DND-41 (cell line): ENCODE data around the gene CPXM1.

Source experiments
- ATAC-seq: fragments of 200-7000 bp; cut with Tn5 transposase; 3 replicates; pipeline ENCODE4 v1.9.1; 2021; ENCODE audit warnings: low read depth; ENCODE audit not compliant: insufficient read depth
- DNase-seq: peaks from one replicate; pipeline ENCODE4 v3.0.0-alpha.2; 2020
- H2AFZ ChIP-seq: 2 replicates; pipeline ENCODE4 v1.6.0; 2012; ENCODE audit warnings: low read depth, low read length
- H3K27ac ChIP-seq: 2 replicates; pipeline ENCODE4 v1.5.1; 2012; ENCODE audit warnings: low read length, inconsistent platforms
- H3K27me3 ChIP-seq: fragments of 200-600 bp; sonication (generic); 2 replicates; pipeline ENCODE4 v1.6.0; 2012; ENCODE audit warnings: low read length, mild to moderate bottlenecking, inconsistent platforms; ENCODE audit not compliant: insufficient read depth, poor library complexity
- H3K36me3 ChIP-seq: 2 replicates; pipeline ENCODE4 v1.5.1; 2012; ENCODE audit warnings: low read length, inconsistent platforms; ENCODE audit not compliant: insufficient read depth
- H3K4me1 ChIP-seq: 2 replicates; pipeline ENCODE4 v1.5.1; 2012; ENCODE audit warnings: mild to moderate bottlenecking, low read length; ENCODE audit not compliant: insufficient read depth
- H3K4me2 ChIP-seq: 2 replicates; pipeline ENCODE4 v1.6.0; 2012; ENCODE audit warnings: mild to moderate bottlenecking, moderate library complexity, low read length, inconsistent platforms; ENCODE audit not compliant: insufficient read depth
- H3K4me3 ChIP-seq, 2 experiments: fragments of 200-600 bp in 1 of 2; shearing (Covaris generic) in 1 of 2; 2 replicates each; pipeline ENCODE4 v1.5.1; 2012 to 2016; ENCODE audit warnings: inconsistent platforms in 2 of 2, low read length in 2 of 2, mild to moderate bottlenecking in 2 of 2, low read depth in 1 of 2, moderate library complexity in 1 of 2
- H3K79me2 ChIP-seq: 2 replicates; pipeline ENCODE4 v1.6.0; 2012; ENCODE audit warnings: low read length, inconsistent platforms; ENCODE audit not compliant: insufficient read depth
- H3K9ac ChIP-seq: 2 replicates; pipeline ENCODE4 v1.6.0; 2012; ENCODE audit warnings: low read depth, mild to moderate bottlenecking, inconsistent platforms, low read length, moderate library complexity
- H3K9me3 ChIP-seq: 2 replicates; pipeline ENCODE4 v1.5.1; 2012; ENCODE audit warnings: low read length, moderate library complexity, mild to moderate bottlenecking, inconsistent platforms; ENCODE audit not compliant: insufficient read depth, severe bottlenecking
- H4K20me1 ChIP-seq: 2 replicates; pipeline ENCODE4 v1.6.0; 2012; ENCODE audit warnings: low read length; ENCODE audit not compliant: insufficient read depth
- CTCF ChIP-seq: IDR thresholded peaks from 2 replicates; pipeline ENCODE4 v1.5.1; 2012; ENCODE audit warnings: borderline replicate concordance, low read length, moderate library complexity, mild to moderate bottlenecking; ENCODE audit not compliant: poor library complexity, severe bottlenecking; ENCODE audit errors: extremely low read depth
- EZH2 ChIP-seq: IDR thresholded peaks from 3 replicates; pipeline ENCODE4 v1.6.1; 2012; ENCODE audit warnings: borderline replicate concordance, low read depth, mild to moderate bottlenecking, moderate library complexity, low read length, inconsistent platforms; ENCODE audit not compliant: severe bottlenecking

Gene CPXM1

GRCh38 chr20:2796011-2796660 is 4.3 kb downstream of the CPXM1 start:
- no peaks in the 10 kb centered on the region for H3K36me3 ChIP-seq
- no peak overlapping the region for H3K4me3 ChIP-seq
- peaks cover 31% of the 10 kb centered on the region for H3K27me3 ChIP-seq
- no peaks in the 10 kb centered on the region for H3K79me2 ChIP-seq
- no peak overlapping the region for H3K27ac ChIP-seq
- no peak overlapping the region for H3K9ac ChIP-seq
- no peaks in the 10 kb centered on the region for H3K9me3 ChIP-seq
- DNase-seq (no peak), ATAC-seq (no peak)
- H3K4me1 ChIP-seq = no peaks in the 10 kb centered on the region
- TF ChIP-seq CTCF = no peak
- TF ChIP-seq EZH2 = no peak
- peaks cover 23% of the 10 kb centered on the region for H4K20me1 ChIP-seq
- no peak overlapping the region for H2AFZ ChIP-seq
- H3K4me2 ChIP-seq = no peak overlapping the region

GRCh38 chr20:2795451-2795850 is 5.0 kb downstream of the CPXM1 start:
- H3K9ac ChIP-seq = no peak overlapping the region
- H3K4me2 ChIP-seq = no peak overlapping the region
- H4K20me1 ChIP-seq = peaks cover 23% of the 10 kb centered on the region
- no peak overlapping the region for H3K27ac ChIP-seq
- H2AFZ ChIP-seq = no peak overlapping the region
- TF ChIP-seq EZH2 = no peak
- no peak for TF ChIP-seq CTCF
- H3K9me3 ChIP-seq = no peaks in the 10 kb centered on the region
- H3K27me3 ChIP-seq = peaks cover 25% of the 10 kb centered on the region
- H3K4me3 ChIP-seq = no peak overlapping the region
- ATAC-seq = no peak
- no peak for DNase-seq
- no peaks in the 10 kb centered on the region for H3K36me3 ChIP-seq
- H3K79me2 ChIP-seq = no peaks in the 10 kb centered on the region
- no peaks in the 10 kb centered on the region for H3K4me1 ChIP-seq

- no peak for ATAC-seq
- Histone ChIP-seq H2AFZ (no peak overlapping the region), H3K36me3 (no peaks in the 10 kb centered on the region)
Observed at GRCh38 chr20:2794866-2795447, 5.5 kb downstream of the CPXM1 start.

More at GRCh38 chr20:2794866-2795447, 5.5 kb downstream of the CPXM1 start:
- H3K27ac ChIP-seq = no peak overlapping the region
- peaks cover 23% of the 10 kb centered on the region for H4K20me1 ChIP-seq
- H3K4me3 ChIP-seq = no peak overlapping the region
- H3K4me2 ChIP-seq = no peak overlapping the region
- DNase-seq = no peak
- TF ChIP-seq CTCF = no peak
- TF ChIP-seq EZH2 = no peak
- no peaks in the 10 kb centered on the region for H3K79me2 ChIP-seq
- peaks cover 21% of the 10 kb centered on the region for H3K27me3 ChIP-seq
- H3K9ac ChIP-seq = no peak overlapping the region
- no peaks in the 10 kb centered on the region for H3K9me3 ChIP-seq
- H3K4me1 ChIP-seq = no peaks in the 10 kb centered on the region
